Measurements from ENCODE around the gene LMO7.
"Not testable (repeated sequence)": the region's sequence is repeated elsewhere in the genome, so short reads cannot be mapped to it uniquely, and the experiment has no call there.

LMO7 gene

GRCh38 chr13:75670496-75670895, 34.4 kb downstream of the LMO7 start:
- no peak for DNase-seq (ENCODE audit: low spot score)
- no peaks in the 10 kb centered on the region for H3K4me1 ChIP-seq (ENCODE audit: control insufficient read depth in 2 of 2, insufficient read depth in 1 of 2, low read depth in 1 of 2, low read length in 2 of 2)
- H3K4ac ChIP-seq (ENCODE audit: low read length), result no peak overlapping the region
- H3K4me3 ChIP-seq (ENCODE audit: low read length in 2 of 2), result no peak overlapping the region
- no peak overlapping the region for H3K4me2 ChIP-seq (ENCODE audit: insufficient read depth, low read length, poor library complexity, severe bottlenecking)
- no peak overlapping the region for H2BK120ac ChIP-seq (ENCODE audit: low read depth, low read length)
- no peaks in the 10 kb centered on the region for H3K79me1 ChIP-seq (ENCODE audit: low read depth, low read length)
- H3K36me3 ChIP-seq (replicated peaks in 1 of 2; ENCODE audit: control insufficient read depth in 2 of 2, insufficient read depth in 2 of 2, low read length in 2 of 2), result no peaks in the 10 kb centered on the region
- no peak overlapping the region for H2AFZ ChIP-seq (ENCODE audit: low read length)
- no peaks in the 10 kb centered on the region for H3K27me3 ChIP-seq (ENCODE audit: control insufficient read depth in 3 of 3, insufficient read depth in 3 of 3, low read depth in 1 of 3, low read length in 3 of 3)
- no peak overlapping the region for H4K91ac ChIP-seq (ENCODE audit: low read depth, low read length, poor library complexity)
- no peak overlapping the region for H2BK5ac ChIP-seq (ENCODE audit: low read length)
- no peak overlapping the region for H3K18ac ChIP-seq (ENCODE audit: low read length)
- H3K27ac ChIP-seq (replicated peaks; ENCODE audit: low read length), result no peak overlapping the region
- H3K9ac ChIP-seq (ENCODE audit: low read depth, low read length, poor library complexity), result no peak overlapping the region
- no peak overlapping the region for H3K23ac ChIP-seq (ENCODE audit: low read depth, low read length, poor library complexity)
- no peak overlapping the region for H4K8ac ChIP-seq (ENCODE audit: low read depth, low read length)
- no peak overlapping the region for H2AK5ac ChIP-seq (ENCODE audit: low read depth, low read length)
- no CpG with 5 or more reads among the region's 1 CpG for WGBS, 2 donors (ENCODE audit: extremely low coverage in 2 of 2, insufficient read length in 2 of 2, insufficient replicate concordance in 1 of 2)
- H3K14ac ChIP-seq (ENCODE audit: low read length), result no peak overlapping the region
- H2BK12ac ChIP-seq (ENCODE audit: low read length), result no peak overlapping the region
- H3K9me3 ChIP-seq (replicated peaks in 1 of 2; ENCODE audit: control insufficient read depth in 2 of 2, insufficient read depth in 1 of 2, low read depth in 1 of 2, low read length in 2 of 2), result no peaks in the 10 kb centered on the region
- H2BK15ac ChIP-seq (ENCODE audit: low read length), result no peak overlapping the region

DNA sequence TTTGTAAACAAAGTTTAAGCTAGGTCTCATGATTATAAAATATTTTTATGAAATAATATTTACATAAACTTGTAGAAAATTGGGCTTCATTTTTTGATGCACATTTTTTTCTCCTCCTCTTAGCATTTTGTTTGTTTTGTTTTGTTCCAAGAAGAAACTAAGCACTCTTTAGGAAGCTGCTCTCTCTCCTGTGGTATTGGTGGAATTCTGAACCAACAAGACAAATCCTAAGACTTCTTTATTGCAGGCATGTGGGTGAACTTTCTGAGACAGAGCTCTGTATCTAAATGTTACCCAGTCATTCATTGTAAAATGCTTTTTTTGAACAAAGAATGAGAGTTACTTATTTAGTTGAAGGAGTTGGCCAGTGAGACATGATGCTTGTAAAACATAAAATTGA, 39.3 kb downstream of the LMO7 start:
- Histone ChIP-seq H3K4me2 (ENCODE audit: insufficient read depth, low read length, poor library complexity, severe bottlenecking) (no peak overlapping the region), H2BK120ac (ENCODE audit: low read depth, low read length) (no peak overlapping the region), H2AK5ac (ENCODE audit: low read depth, low read length) (no peak overlapping the region), H3K9me3 (replicated peaks in 1 of 2; ENCODE audit: control insufficient read depth in 2 of 2, insufficient read depth in 1 of 2, low read depth in 1 of 2, low read length in 2 of 2) (no peaks in the 10 kb centered on the region), H3K27me3 (ENCODE audit: control insufficient read depth in 3 of 3, insufficient read depth in 3 of 3, low read depth in 1 of 3, low read length in 3 of 3) (no peaks in the 10 kb centered on the region), H3K14ac (ENCODE audit: low read length) (no peak overlapping the region), H2BK5ac (ENCODE audit: low read length) (no peak overlapping the region), H3K27ac (replicated peaks; ENCODE audit: low read length) (no peak overlapping the region), H3K18ac (ENCODE audit: low read length) (no peak overlapping the region), H3K4ac (ENCODE audit: low read length) (no peak overlapping the region), H4K8ac (ENCODE audit: low read depth, low read length) (no peak overlapping the region), H3K9ac (ENCODE audit: low read depth, low read length, poor library complexity) (no peak overlapping the region), H3K4me3 (ENCODE audit: low read length in 2 of 2) (no peak overlapping the region), H3K23ac (ENCODE audit: low read depth, low read length, poor library complexity) (no peak overlapping the region), H3K4me1 (ENCODE audit: control insufficient read depth in 2 of 2, insufficient read depth in 1 of 2, low read depth in 1 of 2, low read length in 2 of 2) (no peaks in the 10 kb centered on the region), H4K91ac (ENCODE audit: low read depth, low read length, poor library complexity) (no peak overlapping the region), H2BK15ac (ENCODE audit: low read length) (no peak overlapping the region), H3K36me3 (replicated peaks in 1 of 2; ENCODE audit: control insufficient read depth in 2 of 2, insufficient read depth in 2 of 2, low read length in 2 of 2) (no peaks in the 10 kb centered on the region), H2BK12ac (ENCODE audit: low read length) (no peak overlapping the region), H2AFZ (ENCODE audit: low read length) (no peak overlapping the region), H3K79me1 (ENCODE audit: low read depth, low read length) (no peaks in the 10 kb centered on the region)
- DNase-seq (ENCODE audit: low spot score), result no peak

DNA sequence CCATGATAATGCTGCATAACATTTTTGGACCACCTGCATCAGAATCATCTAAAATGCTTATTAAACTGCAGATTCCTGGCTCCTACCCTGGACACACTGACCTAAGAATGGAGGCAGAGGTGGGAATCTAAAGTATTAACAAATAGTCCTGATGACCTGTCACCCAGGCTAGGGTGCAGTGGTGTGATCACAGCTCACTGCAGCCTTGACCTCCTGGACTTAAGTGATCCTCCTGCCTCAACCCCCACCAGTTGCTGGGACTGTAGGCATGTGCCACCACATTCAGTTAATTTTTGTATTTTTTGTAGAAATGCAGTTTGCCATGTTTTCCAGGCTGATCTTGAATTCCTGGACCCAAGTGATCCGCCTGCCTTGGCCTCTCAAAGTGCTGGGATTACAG, 43.3 kb downstream of the LMO7 start:
- H3K4me1 ChIP-seq (ENCODE audit: control insufficient read depth in 2 of 2, insufficient read depth in 1 of 2, low read depth in 1 of 2, low read length in 2 of 2), result no peaks in the 10 kb centered on the region
- H3K4me3 ChIP-seq (ENCODE audit: low read length in 2 of 2), result no peak overlapping the region
- no peak overlapping the region for H3K4ac ChIP-seq (ENCODE audit: low read length)
- H3K23ac ChIP-seq (ENCODE audit: low read depth, low read length, poor library complexity), result no peak overlapping the region
- H3K9me3 ChIP-seq (replicated peaks in 1 of 2; ENCODE audit: control insufficient read depth in 2 of 2, insufficient read depth in 1 of 2, low read depth in 1 of 2, low read length in 2 of 2), result no peaks in the 10 kb centered on the region
- no peak for DNase-seq (ENCODE audit: low spot score)
- H3K14ac ChIP-seq (ENCODE audit: low read length), result no peak overlapping the region
- no peaks in the 10 kb centered on the region for H3K79me1 ChIP-seq (ENCODE audit: low read depth, low read length)
- no peak overlapping the region for H2BK12ac ChIP-seq (ENCODE audit: low read length)
- no peak overlapping the region for H4K8ac ChIP-seq (ENCODE audit: low read depth, low read length)
- H3K27me3 ChIP-seq (ENCODE audit: control insufficient read depth in 3 of 3, insufficient read depth in 3 of 3, low read depth in 1 of 3, low read length in 3 of 3), result no peaks in the 10 kb centered on the region
- no peak overlapping the region for H2AFZ ChIP-seq (ENCODE audit: low read length)
- H3K36me3 ChIP-seq (replicated peaks in 1 of 2; ENCODE audit: control insufficient read depth in 2 of 2, insufficient read depth in 2 of 2, low read length in 2 of 2), result no peaks in the 10 kb centered on the region
- no peak overlapping the region for H3K4me2 ChIP-seq (ENCODE audit: insufficient read depth, low read length, poor library complexity, severe bottlenecking)
- H2BK15ac ChIP-seq (ENCODE audit: low read length), result no peak overlapping the region
- no peak overlapping the region for H2AK5ac ChIP-seq (ENCODE audit: low read depth, low read length)
- no peak overlapping the region for H3K27ac ChIP-seq (replicated peaks; ENCODE audit: low read length)
- no peak overlapping the region for H2BK120ac ChIP-seq (ENCODE audit: low read depth, low read length)
- no peak overlapping the region for H3K9ac ChIP-seq (ENCODE audit: low read depth, low read length, poor library complexity)
- WGBS, 2 donors (ENCODE audit: extremely low coverage in 2 of 2, insufficient read length in 2 of 2, insufficient replicate concordance in 1 of 2), result no CpG with 5 or more reads among the region's 1 CpG
- no peak overlapping the region for H3K18ac ChIP-seq (ENCODE audit: low read length)
- no peak overlapping the region for H2BK5ac ChIP-seq (ENCODE audit: low read length)
- H4K91ac ChIP-seq (ENCODE audit: low read depth, low read length, poor library complexity), result no peak overlapping the region

GRCh38 chr13:75680251-75680650, 44.1 kb downstream of the LMO7 start:
- not testable (repeated sequence) for H3K4me1 ChIP-seq (ENCODE audit: control insufficient read depth in 2 of 2, insufficient read depth in 1 of 2, low read depth in 1 of 2, low read length in 2 of 2); H2BK5ac ChIP-seq (ENCODE audit: low read length); H2AFZ ChIP-seq (ENCODE audit: low read length); H2BK120ac ChIP-seq (ENCODE audit: low read depth, low read length); H2BK12ac ChIP-seq (ENCODE audit: low read length); DNase-seq (ENCODE audit: low spot score); H3K36me3 ChIP-seq (replicated peaks in 1 of 2; ENCODE audit: control insufficient read depth in 2 of 2, insufficient read depth in 2 of 2, low read length in 2 of 2); H4K91ac ChIP-seq (ENCODE audit: low read depth, low read length, poor library complexity); H3K27ac ChIP-seq (replicated peaks; ENCODE audit: low read length); H3K4me2 ChIP-seq (ENCODE audit: insufficient read depth, low read length, poor library complexity, severe bottlenecking); H3K79me1 ChIP-seq (ENCODE audit: low read depth, low read length); H2BK15ac ChIP-seq (ENCODE audit: low read length); H3K4me3 ChIP-seq (ENCODE audit: low read length in 2 of 2); H2AK5ac ChIP-seq (ENCODE audit: low read depth, low read length); H3K27me3 ChIP-seq (ENCODE audit: control insufficient read depth in 3 of 3, insufficient read depth in 3 of 3, low read depth in 1 of 3, low read length in 3 of 3); H3K23ac ChIP-seq (ENCODE audit: low read depth, low read length, poor library complexity); H3K18ac ChIP-seq (ENCODE audit: low read length); H4K8ac ChIP-seq (ENCODE audit: low read depth, low read length); H3K14ac ChIP-seq (ENCODE audit: low read length); H3K9ac ChIP-seq (ENCODE audit: low read depth, low read length, poor library complexity); H3K9me3 ChIP-seq (replicated peaks in 1 of 2; ENCODE audit: control insufficient read depth in 2 of 2, insufficient read depth in 1 of 2, low read depth in 1 of 2, low read length in 2 of 2); H3K4ac ChIP-seq (ENCODE audit: low read length)
- no CpG with 5 or more reads among the region's 2 CpGs for WGBS, 2 donors (ENCODE audit: extremely low coverage in 2 of 2, insufficient read length in 2 of 2, insufficient replicate concordance in 1 of 2)
